Testis (tissue), 2 donors: Measurements from ENCODE around the gene THTPA.

ENCODE experiments used
- POLR2A ChIP-seq: fragments of 450-650 bp; IDR thresholded peaks from one replicate; pipeline ENCODE4 v1.6.1; 2017; ENCODE audit warnings: antibody characterized with exemption, mild to moderate bottlenecking, moderate library complexity
- TF ChIP-seq, protein P1 (sequence below), 3 experiments: fragments of 450-650 bp in 2 of 3; fragments of 200-600 bp in 1 of 3; sonication (generic) in 1 of 3; IDR thresholded peaks; one replicate each; pipeline ENCODE4 v1.5.1; 2016 to 2019; ENCODE audit warnings: antibody characterized with exemption in 3 of 3, mild to moderate bottlenecking in 2 of 3, moderate library complexity in 1 of 3

GRCh38 chr14:23521785-23522640 is 34.1 kb upstream of the THTPA start:
- TF ChIP-seq, protein P1, sequence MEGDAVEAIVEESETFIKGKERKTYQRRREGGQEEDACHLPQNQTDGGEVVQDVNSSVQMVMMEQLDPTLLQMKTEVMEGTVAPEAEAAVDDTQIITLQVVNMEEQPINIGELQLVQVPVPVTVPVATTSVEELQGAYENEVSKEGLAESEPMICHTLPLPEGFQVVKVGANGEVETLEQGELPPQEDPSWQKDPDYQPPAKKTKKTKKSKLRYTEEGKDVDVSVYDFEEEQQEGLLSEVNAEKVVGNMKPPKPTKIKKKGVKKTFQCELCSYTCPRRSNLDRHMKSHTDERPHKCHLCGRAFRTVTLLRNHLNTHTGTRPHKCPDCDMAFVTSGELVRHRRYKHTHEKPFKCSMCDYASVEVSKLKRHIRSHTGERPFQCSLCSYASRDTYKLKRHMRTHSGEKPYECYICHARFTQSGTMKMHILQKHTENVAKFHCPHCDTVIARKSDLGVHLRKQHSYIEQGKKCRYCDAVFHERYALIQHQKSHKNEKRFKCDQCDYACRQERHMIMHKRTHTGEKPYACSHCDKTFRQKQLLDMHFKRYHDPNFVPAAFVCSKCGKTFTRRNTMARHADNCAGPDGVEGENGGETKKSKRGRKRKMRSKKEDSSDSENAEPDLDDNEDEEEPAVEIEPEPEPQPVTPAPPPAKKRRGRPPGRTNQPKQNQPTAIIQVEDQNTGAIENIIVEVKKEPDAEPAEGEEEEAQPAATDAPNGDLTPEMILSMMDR (IDR thresholded peaks at IDR 0.05), result no peak
- no peak for TF ChIP-seq POLR2A
